CD4-positive, alpha-beta T cell treated with Interleukin-6 at 100 ng/mL for 8 hours (primary cell): ENCODE results near the gene KANK4.
"Not testable (repeated sequence)": the region's sequence is repeated elsewhere in the genome, so short reads cannot be mapped to it uniquely, and the experiment has no call there.

Experiments
- DNase-seq: peaks from one replicate; pipeline ENCODE4 v3.0.0-alpha.2; 2020; ENCODE audit warnings: mixed read lengths, low spot score

KANK4 gene

DNA sequence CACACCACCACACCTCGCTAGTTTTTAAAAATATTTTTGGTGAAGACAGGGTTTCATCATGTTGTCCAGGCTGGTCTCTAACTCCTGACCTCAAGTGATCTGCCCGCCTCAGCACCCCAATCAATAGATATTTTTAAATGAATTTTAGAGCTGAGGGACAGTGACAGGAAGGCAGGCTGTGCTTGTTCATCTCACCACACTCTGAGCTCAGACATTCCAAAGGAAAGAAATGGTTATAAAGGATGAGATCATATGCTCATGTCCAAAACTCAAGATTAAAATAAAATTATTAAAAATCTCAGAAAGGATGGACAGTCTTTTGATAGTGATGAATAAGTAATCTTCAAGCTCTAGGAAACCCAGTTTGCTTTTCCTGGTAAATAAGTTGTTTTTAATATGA is 83.7 kb downstream of the KANK4 start:
- no peak for DNase-seq

DNA sequence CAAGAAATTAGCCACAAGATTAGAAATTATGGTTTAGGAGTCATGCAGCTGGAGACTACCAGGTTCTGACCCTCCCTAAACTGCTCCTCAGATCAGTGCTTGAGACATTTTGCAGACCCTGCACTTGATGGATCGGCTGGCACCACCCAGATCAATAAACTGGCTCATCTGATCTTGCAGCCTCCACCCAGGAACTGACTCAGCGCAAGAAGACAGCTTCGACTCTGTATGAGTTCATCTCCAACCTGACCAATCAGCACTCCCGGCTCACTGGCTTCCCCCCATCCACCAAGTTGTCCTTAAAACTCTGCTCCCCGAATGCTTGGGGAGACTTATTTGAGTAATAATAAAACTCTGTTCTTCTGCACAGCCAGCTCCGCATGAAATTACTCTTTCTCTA is 84.5 kb downstream of the KANK4 start:
- no peak for DNase-seq

DNA sequence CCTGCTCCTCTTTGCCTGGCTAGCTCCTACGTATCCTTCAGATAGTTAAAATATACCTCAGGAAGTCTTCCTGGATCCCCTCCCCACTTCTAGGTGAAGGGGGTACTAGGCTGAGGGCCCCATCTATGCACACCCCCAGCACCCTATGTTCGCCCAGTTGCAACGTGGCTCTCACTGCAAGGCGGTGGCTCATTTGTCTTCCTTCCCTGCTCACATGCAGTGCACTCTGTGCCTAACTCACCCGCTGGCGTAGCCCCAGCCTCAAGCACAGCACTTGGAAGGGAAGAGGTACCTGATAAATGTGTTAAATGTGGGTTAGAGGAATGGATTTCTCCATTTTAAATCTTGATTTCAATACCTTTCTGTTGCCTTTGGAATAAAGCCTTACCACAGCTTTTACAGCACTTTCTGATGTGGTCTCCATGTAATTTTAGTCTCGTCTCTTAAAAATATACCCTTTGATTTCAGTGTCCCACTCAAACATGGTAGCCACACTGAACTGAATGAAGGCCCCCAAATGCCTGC is 85.2 kb downstream of the KANK4 start:
- no peak for DNase-seq

DNA sequence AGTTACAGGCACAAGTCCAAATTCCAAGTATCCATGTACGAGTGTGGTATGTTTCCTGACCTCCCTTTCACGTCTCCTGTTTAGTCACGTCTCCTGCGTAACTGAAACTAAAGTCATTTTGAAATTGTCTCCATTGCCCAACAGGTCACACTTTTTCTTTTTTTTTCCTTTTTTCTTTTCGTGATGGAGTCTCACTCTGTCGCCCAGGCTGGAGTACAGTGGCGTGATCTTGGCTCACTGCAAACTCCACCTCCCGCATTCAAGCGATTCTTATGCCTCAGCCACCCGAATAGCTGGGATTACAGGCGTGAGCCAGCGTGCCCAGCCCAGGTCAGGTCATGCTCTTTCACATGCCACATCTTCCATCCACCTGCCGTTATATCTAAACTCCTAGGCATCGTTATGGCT is 86.4 kb downstream of the KANK4 start:
- no peak for DNase-seq

DNA sequence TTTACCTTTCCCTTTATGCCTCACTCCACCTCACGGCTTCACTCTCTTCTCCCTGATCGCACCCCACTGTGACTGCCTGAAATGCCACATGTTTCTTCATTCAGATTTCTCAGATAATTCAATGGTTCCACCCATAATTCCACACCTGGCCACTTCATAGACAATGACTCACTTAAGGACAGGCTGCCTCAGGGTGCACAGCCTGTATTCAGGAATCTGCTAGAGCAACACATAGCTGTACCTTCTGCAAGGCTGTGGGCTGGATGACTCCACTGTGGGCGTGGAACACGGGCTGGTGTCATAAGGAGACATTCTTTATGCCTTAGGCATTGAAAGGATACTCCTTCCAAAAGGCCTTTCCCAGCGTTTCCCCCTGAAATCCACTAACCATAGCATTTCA is 88.5 kb downstream of the KANK4 start:
- DNase-seq, result no peak

DNA sequence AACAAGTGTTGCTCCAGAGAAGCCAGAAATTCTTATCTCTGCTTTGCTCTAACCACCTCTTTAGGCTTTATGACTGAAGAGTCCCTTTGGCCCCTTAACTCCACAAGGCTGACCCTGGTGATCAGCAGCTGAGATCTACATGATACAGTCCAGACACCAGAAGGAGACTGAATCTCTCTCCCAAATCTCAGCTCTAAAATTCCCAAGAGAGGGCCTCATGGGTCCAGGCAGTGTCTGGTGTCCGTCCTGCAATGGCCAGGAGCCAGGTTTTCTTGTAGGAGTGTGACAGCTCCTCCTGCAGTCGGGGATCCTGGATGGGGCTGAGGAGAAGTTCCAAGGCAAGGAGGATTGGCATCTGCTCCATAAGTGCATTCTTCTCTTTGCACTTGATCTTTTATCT is 89.3 kb downstream of the KANK4 start:
- no peak for DNase-seq

DNA sequence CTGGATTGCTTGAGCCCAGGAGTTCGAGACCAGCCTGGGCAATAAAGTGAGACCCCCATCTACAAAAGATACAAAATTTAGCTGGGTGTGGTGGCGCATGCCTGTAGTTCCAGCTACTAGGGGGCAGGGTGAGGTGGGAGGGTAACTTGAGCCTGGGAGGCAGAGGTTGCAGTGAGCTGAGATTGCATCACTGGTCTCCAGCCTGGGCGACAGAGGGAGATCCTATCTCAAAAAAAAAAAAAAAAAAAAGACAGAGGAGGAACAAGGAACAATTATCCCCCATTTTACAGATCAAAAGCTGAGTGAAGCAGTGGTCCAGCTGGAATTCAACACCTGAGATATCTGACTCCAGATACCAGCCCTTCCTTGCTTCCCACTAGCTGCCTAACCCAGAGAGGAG is 89.8 kb downstream of the KANK4 start:
- DNase-seq, result no peak

DNA sequence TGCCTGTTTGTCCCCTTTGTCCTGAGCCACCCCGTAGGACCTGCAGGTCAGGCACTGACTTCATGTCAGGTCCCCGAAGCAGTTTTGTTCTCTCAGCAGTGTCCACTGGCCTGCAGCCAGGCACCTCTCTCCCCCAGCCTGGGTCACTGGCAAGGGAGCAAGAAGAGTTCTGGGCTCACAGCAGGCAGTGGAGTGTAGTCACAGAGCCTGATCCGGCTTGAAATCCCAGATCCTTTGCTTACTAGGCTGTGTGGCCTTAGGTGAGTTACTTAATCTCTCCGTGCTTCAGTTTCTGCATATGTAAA is 90.4 kb downstream of the KANK4 start:
- DNase-seq, result no peak

DNA sequence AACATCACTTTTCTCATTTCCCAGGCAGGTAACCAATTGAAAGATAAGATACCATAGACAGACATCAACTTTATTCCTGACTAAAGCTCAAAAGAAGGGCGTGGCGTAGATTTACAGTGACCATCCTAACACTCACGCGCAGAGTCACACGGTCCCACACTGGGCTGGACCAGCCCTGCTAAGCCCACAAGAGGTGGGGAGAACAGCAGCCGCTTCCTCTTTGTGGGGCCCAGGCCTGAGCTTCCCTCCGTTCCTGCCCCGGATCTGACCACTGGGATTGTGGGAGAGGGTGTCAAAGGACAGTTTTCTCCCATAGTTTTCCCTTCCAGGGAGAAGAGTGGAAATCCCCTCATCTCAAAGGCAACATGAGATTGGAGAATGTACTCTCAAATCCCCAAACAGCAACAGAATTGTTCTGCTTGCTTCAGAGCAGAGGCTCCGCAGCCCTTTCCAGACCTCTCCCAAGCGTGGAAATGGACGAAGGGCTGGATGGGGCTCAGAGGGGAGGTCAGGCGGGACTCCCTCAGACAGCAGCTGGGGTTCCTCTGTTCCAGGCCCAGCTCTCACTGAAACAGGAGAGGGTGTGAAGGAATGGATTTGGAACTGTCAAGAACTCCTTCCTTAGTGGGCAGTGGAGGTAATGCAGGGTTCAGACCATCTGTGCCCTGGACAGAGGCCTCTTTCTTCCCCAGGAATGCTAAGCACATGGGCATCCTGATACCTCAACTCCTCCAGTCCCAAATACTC is 90.9 kb downstream of the KANK4 start:
- DNase-seq, result no peak

DNA sequence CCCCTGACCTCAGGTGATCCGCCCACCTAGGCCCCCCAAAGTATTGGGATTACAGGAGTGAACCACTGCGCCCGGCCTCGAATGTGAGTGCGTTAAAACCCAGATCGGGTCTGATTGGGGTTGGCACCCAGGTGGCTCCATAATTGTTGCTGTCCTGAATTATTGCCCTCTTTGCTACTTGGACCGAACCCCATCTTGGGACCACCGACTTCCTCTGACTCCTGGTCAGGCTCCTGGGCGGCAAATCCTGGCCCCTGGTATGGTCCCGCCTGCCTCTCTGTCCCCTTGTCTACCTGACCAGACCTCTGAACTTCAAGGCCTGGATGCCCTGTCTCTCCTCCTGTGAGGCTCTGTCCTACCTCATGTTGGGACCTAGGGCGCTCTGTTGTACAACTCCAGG is 91.7 kb downstream of the KANK4 start:
- DNase-seq, result no peak

DNA sequence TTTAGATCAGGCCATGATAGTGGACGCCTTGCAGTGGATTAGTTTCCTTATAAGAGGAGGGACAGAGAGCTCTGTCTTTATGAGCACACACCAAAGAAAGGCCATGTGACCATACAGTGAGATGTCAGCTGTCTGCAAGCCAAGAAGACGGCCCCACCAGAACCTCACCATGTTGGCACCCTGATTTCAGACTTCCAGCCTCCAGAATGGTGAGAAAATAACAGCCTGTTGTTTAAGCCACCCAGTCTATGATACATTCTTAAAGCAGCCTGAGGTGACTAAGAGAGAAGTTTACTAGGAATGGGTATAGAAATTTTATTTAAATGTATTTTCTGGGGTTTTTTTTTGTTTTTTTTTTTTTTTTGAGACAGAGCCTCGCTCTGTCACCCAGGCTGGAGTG is 95.1 kb downstream of the KANK4 start:
- DNase-seq, result no peak

DNA sequence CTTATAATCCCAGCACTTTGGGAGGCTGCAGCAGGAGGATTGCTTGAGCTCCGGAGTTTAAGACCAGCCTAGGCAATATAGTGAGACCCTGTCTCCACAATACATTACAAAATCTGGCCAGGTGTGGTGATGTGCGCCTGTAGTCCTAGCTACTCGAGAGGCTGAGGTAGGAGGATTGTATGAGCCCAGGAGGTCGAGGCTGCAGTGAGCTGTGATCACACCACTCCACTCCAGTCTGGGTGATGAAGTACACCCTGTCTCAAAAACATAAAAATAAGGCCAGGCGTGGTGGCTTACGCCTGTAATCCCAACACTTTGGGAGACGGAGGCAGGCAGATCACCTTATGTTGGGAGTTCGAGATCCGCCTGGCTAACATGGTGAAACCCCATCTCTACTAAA is 96.9 kb downstream of the KANK4 start:
- DNase-seq, result no peak

DNA sequence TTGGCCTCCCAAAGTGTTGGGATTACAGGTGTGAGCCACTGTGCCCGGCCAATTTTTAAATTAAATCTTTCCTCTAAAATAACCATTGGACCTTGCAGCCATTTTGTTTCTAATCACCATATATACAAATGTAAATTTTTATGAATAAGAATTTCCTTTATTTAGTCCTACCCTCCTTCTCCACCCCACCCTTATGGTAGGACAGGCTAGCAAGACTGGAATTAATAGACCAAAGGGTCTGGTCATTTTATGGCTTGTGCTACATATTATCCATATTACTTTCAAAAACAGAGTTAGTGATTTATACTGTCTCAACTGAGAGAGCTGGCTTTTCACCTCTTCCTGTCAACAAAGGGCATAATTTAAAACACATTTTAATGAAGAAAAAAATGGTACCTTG is 98.1 kb downstream of the KANK4 start:
- DNase-seq, result no peak

DNA sequence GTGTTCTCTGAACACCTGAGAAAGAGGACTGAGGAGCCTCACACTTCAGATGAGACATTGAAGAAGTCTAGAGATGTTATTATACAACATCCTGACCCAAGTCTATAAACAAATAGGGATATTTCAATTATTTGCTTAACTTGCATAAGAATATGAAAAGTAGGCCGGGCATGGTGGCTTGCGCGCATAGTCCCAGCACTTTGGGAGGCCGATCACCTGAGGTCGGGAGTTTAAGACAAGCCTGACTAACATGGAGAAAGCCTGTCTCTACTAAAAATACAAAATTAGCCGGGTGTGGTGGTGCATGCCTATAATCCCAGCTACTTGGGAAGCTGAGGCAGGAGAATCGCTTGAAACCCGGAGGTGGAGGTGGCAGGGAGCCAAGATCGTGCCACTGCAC is 98.8 kb downstream of the KANK4 start:
- DNase-seq, result not testable (repeated sequence)

DNA sequence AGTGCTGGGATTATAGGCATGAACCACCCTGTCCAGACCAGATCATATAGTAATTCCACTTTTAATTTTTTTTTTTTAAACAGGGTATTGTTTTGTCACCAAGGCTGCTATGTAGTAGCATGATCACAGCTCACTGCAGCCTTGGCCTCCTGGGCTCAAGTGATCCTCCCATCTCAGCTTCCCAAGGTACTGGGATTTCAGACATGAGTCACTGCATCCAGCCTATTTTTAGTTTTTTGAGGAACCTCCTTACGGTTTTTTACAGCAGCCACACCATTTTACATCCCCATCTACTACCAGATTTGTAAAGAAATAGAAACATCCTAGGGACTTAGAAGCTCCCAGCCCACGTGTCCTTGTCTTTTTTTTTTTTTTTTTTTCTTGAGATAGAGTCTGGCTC is 100.6 kb downstream of the KANK4 start:
- no peak for DNase-seq

DNA sequence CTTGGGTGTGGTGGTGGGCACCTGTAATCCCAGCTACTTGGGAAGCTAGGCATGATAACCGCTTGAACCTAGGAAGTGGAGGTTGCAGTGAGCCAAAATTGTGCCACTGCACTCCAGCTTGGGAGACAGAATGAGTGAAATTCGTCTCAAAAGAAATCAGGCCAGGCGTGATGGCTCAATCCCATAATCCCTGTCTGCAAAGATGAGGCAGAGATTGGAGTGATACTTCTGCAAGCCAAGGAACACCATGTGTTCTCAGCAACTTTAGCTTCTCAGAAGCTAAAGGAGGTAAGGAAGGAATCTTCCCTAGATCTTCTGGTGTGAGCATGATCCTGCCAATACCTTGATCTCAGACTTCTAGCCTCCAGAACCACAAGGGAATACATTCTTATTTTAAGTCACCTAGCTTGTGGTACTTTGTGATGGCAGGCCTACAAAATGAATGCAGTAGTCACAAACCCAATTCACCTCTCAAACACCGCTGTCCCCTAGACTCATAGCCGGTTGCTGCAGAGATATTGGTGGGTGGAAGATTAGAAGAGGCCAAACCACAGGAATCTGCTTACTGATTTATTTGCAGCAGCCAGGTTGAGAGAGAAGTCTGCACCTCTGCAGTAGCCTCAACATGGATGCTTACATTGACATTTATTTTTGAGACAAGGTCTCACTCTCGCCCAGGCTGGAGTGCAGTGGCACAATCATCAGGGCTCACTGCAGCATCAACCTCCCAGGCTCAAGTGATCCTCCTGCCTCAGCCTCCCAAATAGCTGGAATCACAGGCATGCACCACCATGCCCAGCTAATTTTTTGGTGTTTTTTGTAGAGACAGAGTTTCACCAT is 105.9 kb downstream of the KANK4 start:
- DNase-seq, result no peak

DNA sequence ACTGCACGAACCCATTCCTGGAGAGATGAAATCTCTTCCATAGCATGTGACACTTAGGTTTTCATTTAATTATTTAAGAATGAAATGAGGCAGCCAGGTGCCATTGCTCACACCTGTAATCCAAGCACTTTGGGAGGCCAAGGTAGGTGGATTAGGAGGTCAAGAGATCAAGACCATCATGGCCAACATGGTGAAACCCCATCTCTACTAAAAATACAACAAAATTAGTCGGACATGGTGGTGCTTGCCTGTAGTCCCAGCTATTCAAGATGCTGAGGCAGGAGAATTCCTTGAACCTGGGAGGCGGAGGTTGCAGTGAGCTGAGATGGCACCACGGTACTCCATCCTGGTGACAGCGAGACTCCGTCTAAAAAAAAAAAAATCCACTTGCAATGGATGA is 106.8 kb downstream of the KANK4 start:
- DNase-seq, result no peak

DNA sequence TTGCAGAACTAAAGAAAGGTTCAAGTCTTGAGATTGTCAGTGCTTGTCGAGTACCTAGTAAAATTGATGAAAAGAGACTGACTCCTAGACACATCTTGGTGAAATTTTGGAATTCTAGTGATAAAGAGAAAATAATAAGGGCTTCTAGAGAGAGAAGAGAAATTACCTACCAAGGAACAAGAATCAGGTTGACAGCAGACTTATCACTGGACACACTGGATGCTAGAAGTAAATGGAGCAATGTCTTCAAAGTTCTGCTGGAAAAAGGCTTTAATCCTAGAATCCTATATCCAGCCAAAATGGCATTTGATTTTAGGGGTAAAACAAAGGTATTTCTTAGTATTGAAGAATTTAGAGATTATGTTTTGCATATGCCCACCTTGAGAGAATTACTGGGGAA is 108.3 kb downstream of the KANK4 start:
- no peak for DNase-seq

DNA sequence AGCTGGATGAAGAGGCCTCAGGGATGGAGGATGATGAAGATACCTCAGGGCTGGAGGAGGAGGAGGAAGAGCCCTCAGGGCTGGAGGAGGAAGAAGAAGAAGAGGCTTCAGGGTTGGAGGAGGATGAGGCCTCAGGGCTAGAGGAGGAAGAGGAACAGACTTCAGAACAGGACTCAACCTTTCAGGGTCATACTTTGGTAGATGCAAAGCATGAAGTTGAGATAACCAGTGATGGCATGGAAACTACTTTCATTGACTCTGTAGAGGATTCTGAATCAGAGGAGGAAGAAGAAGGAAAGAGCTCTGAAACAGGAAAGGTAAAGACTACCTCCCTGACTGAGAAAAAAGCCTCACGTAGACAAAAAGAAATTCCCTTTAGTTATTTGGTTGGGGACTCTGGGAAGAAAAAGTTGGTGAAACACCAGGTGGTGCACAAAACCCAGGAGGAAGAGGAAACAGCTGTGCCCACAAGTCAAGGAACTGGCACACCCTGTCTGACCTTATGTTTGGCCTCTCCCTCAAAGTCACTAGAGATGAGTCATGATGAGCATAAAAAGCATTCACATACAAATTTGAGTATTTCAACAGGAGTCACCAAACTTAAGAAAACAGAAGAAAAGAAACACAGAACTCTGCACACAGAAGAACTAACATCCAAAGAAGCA is 109.2 kb downstream of the KANK4 start:
- no peak for DNase-seq

DNA sequence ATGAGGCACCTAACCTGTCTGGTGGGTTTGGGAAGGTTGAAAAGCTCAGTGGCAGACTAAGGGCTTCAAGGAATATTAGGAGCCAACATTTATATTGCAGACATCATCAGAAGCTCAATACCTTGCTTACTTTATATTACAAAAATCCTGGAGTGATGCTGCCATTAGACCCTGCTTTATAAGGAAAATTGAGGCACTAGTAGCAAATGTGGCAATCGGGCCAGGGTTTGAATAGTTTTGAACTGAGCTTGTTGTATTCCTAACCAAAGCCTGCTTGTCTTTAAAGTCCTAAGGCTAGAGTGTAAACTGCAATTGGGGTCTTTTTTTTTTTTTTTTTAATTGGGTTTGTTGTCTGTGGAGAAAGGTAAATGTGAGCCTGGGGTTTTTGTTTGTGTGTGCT is 110.3 kb downstream of the KANK4 start:
- no peak for DNase-seq

DNA sequence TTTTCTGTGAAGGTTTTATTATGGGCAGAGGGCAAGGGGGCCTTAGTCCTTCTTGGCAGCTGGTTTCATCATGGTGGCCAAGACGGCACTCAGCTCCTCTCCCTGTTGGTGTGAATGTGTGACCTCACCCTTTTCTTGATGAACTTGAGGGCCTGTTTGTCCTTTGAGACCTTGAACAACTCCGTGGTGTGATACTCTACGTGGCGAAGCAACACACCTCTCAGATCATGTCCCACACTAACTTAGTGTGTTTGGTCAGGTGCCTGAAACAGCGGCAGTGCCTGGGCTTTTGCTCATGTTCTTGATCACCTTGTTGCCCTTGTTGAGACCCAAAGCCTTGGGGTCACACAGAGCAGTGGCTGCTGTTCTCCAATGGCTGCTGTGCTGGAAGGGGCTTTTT is 111.1 kb downstream of the KANK4 start:
- no peak for DNase-seq

DNA sequence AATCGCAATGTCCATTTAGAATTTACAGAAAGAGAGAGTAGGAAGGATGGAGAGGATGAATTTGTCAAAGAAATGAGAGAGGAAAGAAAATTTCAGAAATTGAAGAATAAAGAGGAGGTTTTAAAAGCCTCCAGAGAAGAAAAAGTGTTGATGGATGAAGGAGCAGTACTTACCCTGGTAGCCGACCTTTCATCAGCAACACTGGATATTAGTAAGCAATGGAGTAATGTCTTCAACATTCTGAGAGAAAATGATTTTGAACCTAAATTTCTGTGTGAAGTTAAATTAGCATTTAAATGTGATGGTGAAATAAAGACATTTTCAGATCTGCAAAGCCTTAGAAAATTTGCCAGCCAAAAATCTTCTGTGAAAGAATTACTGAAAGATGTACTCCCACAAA is 112.0 kb downstream of the KANK4 start:
- no peak for DNase-seq

DNA sequence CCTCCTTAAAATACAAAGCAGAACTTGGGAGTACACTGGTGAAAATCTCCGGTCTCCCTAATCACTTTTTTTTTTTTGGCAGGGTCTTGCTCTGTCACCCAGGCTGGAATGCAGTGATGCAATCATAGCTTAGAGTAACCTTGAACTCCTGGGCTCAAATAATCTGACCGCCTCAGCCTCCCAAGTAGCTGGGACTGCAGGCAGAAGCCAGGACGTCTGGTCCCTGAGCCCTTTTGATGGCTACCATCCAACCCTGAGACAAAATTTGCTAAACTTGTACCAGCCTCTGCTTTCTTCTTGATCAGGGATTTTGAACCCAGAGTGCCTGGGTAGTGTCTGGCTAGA is 120.5 kb downstream of the KANK4 start:
- no peak for DNase-seq
